ENCODE results near the gene CISD1. TPM values are rescaled to one million over a fixed set of nuclear protein-coding genes. Genes with fewer than 3 reads are reported as not detected.

The CISD1 gene
- total and polyA plus RNA-seq, 2 experiments from 2014 or later, result 31.7 to 212 TPM

DNA sequence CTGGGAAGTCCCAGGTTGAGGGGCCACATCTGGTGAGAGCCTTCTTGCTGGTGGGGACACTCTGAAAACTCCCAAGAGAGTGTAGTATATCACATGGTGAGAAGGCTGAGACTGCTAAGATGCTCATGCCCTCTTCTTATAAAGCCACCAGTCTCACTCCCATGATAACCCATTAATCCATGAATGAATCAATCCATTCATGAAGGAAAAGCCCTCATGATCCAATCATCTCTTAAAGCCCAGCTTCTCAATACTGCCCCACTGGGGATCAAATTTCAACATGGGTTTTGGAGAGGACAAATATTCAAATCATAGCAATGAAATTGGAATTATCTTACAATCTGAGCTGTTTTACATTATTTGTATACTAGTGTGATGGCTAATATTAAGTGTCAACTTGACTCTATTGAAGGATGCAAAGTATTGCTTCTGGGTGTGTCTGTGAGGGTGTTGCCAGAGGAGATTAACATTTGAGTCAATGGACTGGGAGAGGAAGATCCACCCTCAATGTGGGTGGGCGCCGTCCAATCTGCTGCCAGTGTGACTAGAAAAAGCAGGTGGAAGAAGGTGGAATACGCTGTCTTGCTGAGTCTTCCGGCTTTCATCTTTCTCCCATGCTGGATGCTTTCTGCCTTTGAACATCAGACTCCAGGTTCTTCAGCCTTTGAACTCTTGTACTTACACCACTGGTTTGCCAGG is 51.5 kb downstream of the CISD1 start:
- Histone ChIP-seq H3K9me3 (ENCODE audit: low read depth) (no peaks in the 10 kb centered on the region), H3K4me3 (no peak overlapping the region), H3K4me1 (ENCODE audit: low read depth) (no peaks in the 10 kb centered on the region), H3K27me3 (no peaks in the 10 kb centered on the region), H3K27ac (no peak overlapping the region), H3K36me3 (no peaks in the 10 kb centered on the region)
- TF ChIP-seq, protein P1, sequence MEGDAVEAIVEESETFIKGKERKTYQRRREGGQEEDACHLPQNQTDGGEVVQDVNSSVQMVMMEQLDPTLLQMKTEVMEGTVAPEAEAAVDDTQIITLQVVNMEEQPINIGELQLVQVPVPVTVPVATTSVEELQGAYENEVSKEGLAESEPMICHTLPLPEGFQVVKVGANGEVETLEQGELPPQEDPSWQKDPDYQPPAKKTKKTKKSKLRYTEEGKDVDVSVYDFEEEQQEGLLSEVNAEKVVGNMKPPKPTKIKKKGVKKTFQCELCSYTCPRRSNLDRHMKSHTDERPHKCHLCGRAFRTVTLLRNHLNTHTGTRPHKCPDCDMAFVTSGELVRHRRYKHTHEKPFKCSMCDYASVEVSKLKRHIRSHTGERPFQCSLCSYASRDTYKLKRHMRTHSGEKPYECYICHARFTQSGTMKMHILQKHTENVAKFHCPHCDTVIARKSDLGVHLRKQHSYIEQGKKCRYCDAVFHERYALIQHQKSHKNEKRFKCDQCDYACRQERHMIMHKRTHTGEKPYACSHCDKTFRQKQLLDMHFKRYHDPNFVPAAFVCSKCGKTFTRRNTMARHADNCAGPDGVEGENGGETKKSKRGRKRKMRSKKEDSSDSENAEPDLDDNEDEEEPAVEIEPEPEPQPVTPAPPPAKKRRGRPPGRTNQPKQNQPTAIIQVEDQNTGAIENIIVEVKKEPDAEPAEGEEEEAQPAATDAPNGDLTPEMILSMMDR (IDR thresholded peaks at IDR 0.05; ENCODE audit: low read depth, low read length), result no peak
- DNase-seq (ENCODE audit: low read depth in 1 of 2, low spot score in 1 of 2), result no peak

DNA sequence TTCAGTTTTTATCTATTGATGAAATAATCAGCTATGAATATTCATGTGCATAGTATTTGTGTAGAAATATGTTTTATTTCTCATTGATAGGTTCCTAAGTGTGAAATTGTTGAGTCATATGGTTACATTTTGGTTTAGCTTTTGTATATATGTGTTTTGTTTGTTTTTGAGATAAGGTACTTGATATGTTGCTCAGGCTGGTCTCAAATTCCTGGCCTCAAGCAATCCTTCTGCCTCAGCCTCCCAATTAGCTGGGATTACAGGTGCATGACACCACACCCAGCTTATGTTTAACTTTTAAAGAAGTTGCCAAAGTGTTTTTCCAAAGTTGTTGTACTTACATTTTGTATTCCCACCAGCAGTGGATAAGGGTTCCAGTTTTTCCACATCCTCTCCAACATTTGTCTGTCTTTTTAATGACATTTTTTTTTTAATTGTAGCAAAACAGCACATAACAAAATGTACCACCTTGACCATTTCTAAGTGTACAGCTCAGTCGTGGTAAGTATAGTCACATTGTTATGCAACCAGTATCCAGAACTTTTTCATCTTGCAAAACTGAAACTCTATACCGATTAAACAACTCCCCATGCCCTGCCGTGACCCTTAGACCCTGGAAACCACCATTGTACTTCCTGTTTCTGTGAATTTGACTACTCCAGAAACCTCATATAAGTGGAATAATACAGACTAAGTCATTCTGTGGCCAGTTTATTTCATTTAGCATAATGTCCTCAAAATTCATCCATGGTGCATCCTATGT is 53.3 kb downstream of the CISD1 start:
- Histone ChIP-seq H3K9me3 (ENCODE audit: low read depth) (no peaks in the 10 kb centered on the region), H3K4me3 (no peak overlapping the region), H3K36me3 (no peaks in the 10 kb centered on the region), H3K27ac (no peak overlapping the region), H3K4me1 (ENCODE audit: low read depth) (no peaks in the 10 kb centered on the region), H3K27me3 (no peaks in the 10 kb centered on the region)
- DNase-seq (ENCODE audit: low read depth in 1 of 2, low spot score in 1 of 2), result peak in 1 of 2 donors; percentile 40
- TF ChIP-seq, protein P1 (IDR thresholded peaks at IDR 0.05; ENCODE audit: low read depth, low read length), result no peak

DNA sequence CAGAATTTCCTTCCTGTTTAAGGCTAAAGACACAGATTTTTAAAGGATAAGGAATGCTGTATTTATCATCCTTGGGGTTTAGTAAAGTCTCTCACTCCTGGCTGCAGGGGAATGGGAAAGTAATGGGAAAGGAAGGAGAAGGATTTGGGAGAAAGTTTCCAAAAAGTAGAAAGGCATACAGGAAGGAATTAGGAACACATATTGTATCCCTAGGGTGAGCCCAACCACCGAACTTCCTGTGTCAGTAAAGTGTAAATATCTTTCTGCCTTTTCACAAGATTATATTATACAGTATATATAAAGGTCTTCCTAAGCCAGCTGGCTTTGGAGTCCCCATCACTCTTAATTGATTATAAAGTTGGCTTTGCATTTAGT is 53.9 kb downstream of the CISD1 start:
- Histone ChIP-seq H3K9me3 (ENCODE audit: low read depth) (no peaks in the 10 kb centered on the region), H3K4me1 (ENCODE audit: low read depth) (no peaks in the 10 kb centered on the region), H3K27ac (no peak overlapping the region), H3K4me3 (no peak overlapping the region), H3K27me3 (no peaks in the 10 kb centered on the region), H3K36me3 (no peaks in the 10 kb centered on the region)
- TF ChIP-seq, protein P1 (IDR thresholded peaks at IDR 0.05; ENCODE audit: low read depth, low read length), result no peak
- DNase-seq (ENCODE audit: low read depth in 1 of 2, low spot score in 1 of 2), result no peak

DNA sequence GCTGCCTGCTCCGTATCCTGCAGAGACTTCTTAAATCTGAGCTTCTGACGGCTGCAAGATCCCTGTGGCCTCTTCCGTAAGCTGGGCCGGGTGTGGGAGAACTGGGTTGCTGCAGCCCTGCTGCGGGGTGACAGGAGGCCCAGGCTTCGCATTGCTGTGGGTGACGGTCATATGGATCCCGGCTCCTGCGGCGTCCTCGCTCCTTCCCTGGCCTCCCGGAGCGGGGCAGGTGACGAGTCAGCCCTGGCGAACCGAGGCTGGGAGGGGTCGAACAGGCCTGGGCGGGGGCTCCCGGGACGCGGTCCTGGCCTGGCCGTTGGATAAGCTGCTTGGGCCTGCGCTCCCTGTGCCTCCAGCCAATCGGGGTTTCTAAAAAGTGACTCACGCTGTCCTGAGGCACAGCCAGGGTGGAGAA is 58.0 kb downstream of the CISD1 start:
- Histone ChIP-seq H3K27ac (no peak overlapping the region), H3K9me3 (ENCODE audit: low read depth) (no peaks in the 10 kb centered on the region), H3K36me3 (no peaks in the 10 kb centered on the region), H3K4me3 (no peak overlapping the region), H3K4me1 (ENCODE audit: low read depth) (no peaks in the 10 kb centered on the region), H3K27me3 (no peaks in the 10 kb centered on the region)
- DNase-seq (ENCODE audit: low read depth in 1 of 2, low spot score in 1 of 2), result peak in 1 of 2 donors; percentile 80
- TF ChIP-seq, protein P1 (IDR thresholded peaks at IDR 0.05; ENCODE audit: low read depth, low read length), result no peak

DNA sequence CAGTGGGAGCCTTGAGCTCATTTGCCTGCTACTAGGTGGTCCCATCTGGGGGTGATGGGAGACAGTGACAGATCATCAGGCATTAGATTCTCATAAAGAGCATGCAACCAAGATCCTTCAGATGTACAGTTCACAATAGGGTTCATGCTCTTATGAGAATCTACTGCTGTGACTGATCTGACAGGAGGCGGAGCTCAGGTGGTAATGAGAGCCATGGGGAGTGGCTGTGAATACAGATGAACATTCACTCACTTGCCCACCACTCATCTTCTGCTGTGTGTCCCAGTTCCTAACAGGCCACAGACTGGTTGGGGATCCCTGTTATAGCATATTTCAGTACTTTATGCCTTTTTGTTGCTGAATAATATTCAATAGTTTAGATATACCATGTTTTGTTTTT is 59.3 kb downstream of the CISD1 start:
- Histone ChIP-seq H3K36me3 (no peaks in the 10 kb centered on the region), H3K4me3 (no peak overlapping the region), H3K27me3 (no peaks in the 10 kb centered on the region), H3K4me1 (ENCODE audit: low read depth) (no peaks in the 10 kb centered on the region), H3K9me3 (ENCODE audit: low read depth) (no peaks in the 10 kb centered on the region), H3K27ac (no peak overlapping the region)
- no peak for DNase-seq (ENCODE audit: low read depth in 1 of 2, low spot score in 1 of 2)
- TF ChIP-seq, protein P1 (IDR thresholded peaks at IDR 0.05; ENCODE audit: low read depth, low read length), result no peak
